ENCODE results near the gene EHD1.

EHD1 gene

DNA sequence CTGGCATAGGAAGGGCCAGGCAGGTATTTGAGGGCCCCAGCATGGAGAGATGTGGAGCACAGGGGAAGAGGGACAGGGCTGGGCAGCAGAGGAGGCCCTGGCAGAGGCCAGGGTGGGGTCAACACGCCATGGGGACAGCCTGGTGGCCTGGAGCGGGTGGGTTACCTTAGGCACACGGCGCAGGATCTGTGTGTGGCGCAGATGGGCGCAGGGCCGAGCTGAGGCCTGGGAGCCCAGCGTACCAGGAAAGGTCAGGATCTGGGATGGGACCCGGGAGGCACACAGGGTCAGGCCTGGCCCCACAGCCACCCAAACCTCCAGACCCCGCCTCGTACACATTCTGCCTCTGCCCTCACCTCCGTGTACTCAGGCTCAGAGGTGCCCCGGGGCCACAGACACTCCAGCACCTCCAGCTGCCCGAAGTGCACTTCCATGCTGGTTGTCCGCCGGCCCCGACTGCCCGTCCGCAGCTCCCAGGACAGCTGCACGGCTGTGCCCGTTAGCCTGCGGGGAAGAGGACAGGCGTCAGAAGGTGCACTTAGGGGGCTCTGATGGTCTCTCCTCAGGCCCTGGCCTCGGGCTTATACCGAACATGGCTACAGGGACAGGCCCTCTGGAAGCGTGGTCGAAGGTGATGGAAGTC is 32.2 kb upstream of the EHD1 start:
- Histone ChIP-seq H3K27me3 (ENCODE audit: control insufficient read depth, low read length) (no peaks in the 10 kb centered on the region), H3K4me1 (ENCODE audit: control insufficient read depth, low read length) (peaks cover 4% of the 10 kb centered on the region), H3K9me2 (replicated peaks; ENCODE audit: control insufficient read depth, low read length) (no peaks in the 10 kb centered on the region), H3K36me3 (ENCODE audit: control insufficient read depth, low read length) (peaks cover 66% of the 10 kb centered on the region), H3K4me3 (ENCODE audit: low read length) (no peak overlapping the region), H3F3A (ENCODE audit: control insufficient read depth, insufficient read depth) (no peaks in the 10 kb centered on the region), H4K20me1 (ENCODE audit: control insufficient read depth, insufficient read depth, low read depth, low read length) (no peaks in the 10 kb centered on the region), H3K27ac (ENCODE audit: low read depth, low read length) (no peak overlapping the region), H3K4me2 (ENCODE audit: low read length) (no peak overlapping the region), H3K9me3 (ENCODE audit: control insufficient read depth, insufficient read depth, low read length) (no peaks in the 10 kb centered on the region), H3K79me2 (ENCODE audit: control insufficient read depth, low read length) (peaks cover 7% of the 10 kb centered on the region)
- TF ChIP-seq CTCF (IDR thresholded peaks at IDR 0.05; ENCODE audit: low read depth, low read length, poor library complexity, severe bottlenecking) (no peak), EZH2phosphoT487 (IDR thresholded peaks at IDR 0.05; ENCODE audit: borderline replicate concordance, low read length) (no peak)

GRCh38 chr11:64909653-64910343 is 31.4 kb upstream of the EHD1 start:
- Histone ChIP-seq H3K4me2 (ENCODE audit: low read length) (no peak overlapping the region), H3K27me3 (ENCODE audit: control insufficient read depth, low read length) (no peaks in the 10 kb centered on the region), H3K36me3 (ENCODE audit: control insufficient read depth, low read length) (peaks cover 69% of the 10 kb centered on the region), H3K4me1 (ENCODE audit: control insufficient read depth, low read length) (no peaks in the 10 kb centered on the region), H3K27ac (ENCODE audit: low read depth, low read length) (no peak overlapping the region), H4K20me1 (ENCODE audit: control insufficient read depth, insufficient read depth, low read depth, low read length) (no peaks in the 10 kb centered on the region), H3K79me2 (ENCODE audit: control insufficient read depth, low read length) (no peaks in the 10 kb centered on the region), H3F3A (ENCODE audit: control insufficient read depth, insufficient read depth) (no peaks in the 10 kb centered on the region), H3K9me2 (replicated peaks; ENCODE audit: control insufficient read depth, low read length) (no peaks in the 10 kb centered on the region), H3K4me3 (ENCODE audit: low read length) (no peak overlapping the region), H3K9me3 (ENCODE audit: control insufficient read depth, insufficient read depth, low read length) (no peaks in the 10 kb centered on the region)
- TF ChIP-seq EZH2phosphoT487 (IDR thresholded peaks at IDR 0.05; ENCODE audit: borderline replicate concordance, low read length) (no peak), CTCF (IDR thresholded peaks at IDR 0.05; ENCODE audit: low read depth, low read length, poor library complexity, severe bottlenecking) (no peak)

DNA sequence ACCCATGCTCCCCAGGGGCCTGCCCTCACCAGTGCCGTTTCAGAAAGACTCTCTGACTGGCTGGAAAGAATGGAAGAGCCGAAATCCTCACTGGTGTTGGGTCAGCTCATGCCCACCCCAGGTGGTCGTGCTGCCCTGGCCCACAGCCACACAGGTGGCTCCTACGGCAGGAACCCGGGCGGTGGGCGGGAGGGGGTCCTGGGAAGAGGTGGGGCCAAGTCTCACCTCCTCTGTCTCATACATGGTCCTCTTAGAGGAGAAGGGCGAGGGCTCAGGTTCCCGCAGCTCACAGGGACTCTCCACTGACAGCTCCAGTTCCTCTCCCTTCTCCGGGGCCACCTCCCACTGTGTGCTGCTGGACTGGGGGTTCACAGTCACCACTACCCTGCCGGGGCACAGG is 30.3 kb upstream of the EHD1 start:
- TF ChIP-seq EZH2phosphoT487 (IDR thresholded peaks at IDR 0.05; ENCODE audit: borderline replicate concordance, low read length): no peak
- no peaks in the 10 kb centered on the region for H3K79me2 ChIP-seq (ENCODE audit: control insufficient read depth, low read length)
- no peak overlapping the region for H3K4me3 ChIP-seq (ENCODE audit: low read length)
- no peak overlapping the region for H3K4me2 ChIP-seq (ENCODE audit: low read length)
- no peak overlapping the region for H3K27ac ChIP-seq (ENCODE audit: low read depth, low read length)
- H3F3A ChIP-seq (ENCODE audit: control insufficient read depth, insufficient read depth): no peaks in the 10 kb centered on the region
- no peaks in the 10 kb centered on the region for H3K9me2 ChIP-seq (replicated peaks; ENCODE audit: control insufficient read depth, low read length)
- H3K36me3 ChIP-seq (ENCODE audit: control insufficient read depth, low read length): peaks cover 63% of the 10 kb centered on the region
- H4K20me1 ChIP-seq (ENCODE audit: control insufficient read depth, insufficient read depth, low read depth, low read length): no peaks in the 10 kb centered on the region
- H3K9me3 ChIP-seq (ENCODE audit: control insufficient read depth, insufficient read depth, low read length): no peaks in the 10 kb centered on the region
- no peaks in the 10 kb centered on the region for H3K27me3 ChIP-seq (ENCODE audit: control insufficient read depth, low read length)
- no peaks in the 10 kb centered on the region for H3K4me1 ChIP-seq (ENCODE audit: control insufficient read depth, low read length)

DNA sequence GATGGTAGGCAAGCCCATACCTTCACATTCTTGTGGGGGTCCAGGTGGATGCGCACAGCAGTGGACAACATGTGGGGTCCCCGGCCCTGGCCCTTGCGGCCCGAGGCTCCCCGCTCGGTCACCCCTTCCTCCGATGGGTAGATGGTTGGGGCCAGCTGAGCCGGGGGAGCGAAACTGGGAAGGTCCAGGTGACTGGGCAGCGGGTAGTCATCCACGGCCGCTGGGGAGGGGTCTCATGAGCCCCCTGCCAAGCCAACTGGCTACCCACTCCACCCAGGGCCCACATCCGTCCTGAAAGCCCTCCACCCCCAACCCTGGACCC is 27.9 kb upstream of the EHD1 start:
- no peaks in the 10 kb centered on the region for H3K9me3 ChIP-seq (ENCODE audit: control insufficient read depth, insufficient read depth, low read length)
- no peaks in the 10 kb centered on the region for H3K4me1 ChIP-seq (ENCODE audit: control insufficient read depth, low read length)
- H3K9me2 ChIP-seq (replicated peaks; ENCODE audit: control insufficient read depth, low read length): no peaks in the 10 kb centered on the region
- H3K79me2 ChIP-seq (ENCODE audit: control insufficient read depth, low read length): no peaks in the 10 kb centered on the region
- peaks cover 61% of the 10 kb centered on the region for H3K36me3 ChIP-seq (ENCODE audit: control insufficient read depth, low read length)
- no peak overlapping the region for H3K27ac ChIP-seq (ENCODE audit: low read depth, low read length)
- no peaks in the 10 kb centered on the region for H4K20me1 ChIP-seq (ENCODE audit: control insufficient read depth, insufficient read depth, low read depth, low read length)
- H3K27me3 ChIP-seq (ENCODE audit: control insufficient read depth, low read length): no peaks in the 10 kb centered on the region
- H3F3A ChIP-seq (ENCODE audit: control insufficient read depth, insufficient read depth): no peaks in the 10 kb centered on the region
- TF ChIP-seq CTCF (IDR thresholded peaks at IDR 0.05; ENCODE audit: low read depth, low read length, poor library complexity, severe bottlenecking) (no peak), EZH2phosphoT487 (IDR thresholded peaks at IDR 0.05; ENCODE audit: borderline replicate concordance, low read length) (no peak)
- no peak overlapping the region for H3K4me2 ChIP-seq (ENCODE audit: low read length)
- H3K4me3 ChIP-seq (ENCODE audit: low read length): no peak overlapping the region
